CD4-positive, alpha-beta memory T cell (primary cell): ENCODE results near the gene MLLT3. TPM values are rescaled to one million over a fixed set of nuclear protein-coding genes. Genes with fewer than 3 reads are reported as not detected.
A peak's percentile ranks its signal among the peaks of the same experiment; 100 is the strongest.

Experiments
- CTCF ChIA-PET: fragments of 350-600 bp; sonication (Branson Sonifier 250); formaldehyde crosslinking; loops from one replicate; lab custom pipeline; 2021; ENCODE audit warnings: inconsistent platforms; ENCODE audit not compliant: partially characterized antibody; lab: Charles Lee
- POLR2A ChIA-PET: fragments of 350-600 bp; sonication (Branson Sonifier 250); formaldehyde crosslinking; loops from one replicate; lab custom pipeline; 2021; ENCODE audit not compliant: partially characterized antibody; lab: Charles Lee
- DNase-seq, 5 donors: peaks; one replicate each; pipeline versions ENCODE4 v3.0.0 to v3.0.0-alpha.2; 2020 to 2022; ENCODE audit warnings: mixed read lengths in 1 of 5
- H3K27ac ChIP-seq: one replicate; pipeline ENCODE4 v1.7.0; 2013; ENCODE audit warnings: low read depth, low read length
- H3K27me3 ChIP-seq: 2 replicates; pipeline ENCODE4 v1.7.0; 2013; ENCODE audit warnings: mild to moderate bottlenecking, low read length, moderate library complexity; ENCODE audit not compliant: insufficient read depth
- H3K36me3 ChIP-seq: 2 replicates; pipeline ENCODE4 v1.7.0; 2013; ENCODE audit warnings: mild to moderate bottlenecking, low read length, moderate library complexity; ENCODE audit not compliant: insufficient read depth
- H3K4me1 ChIP-seq: 2 replicates; pipeline ENCODE4 v1.7.0; 2013; ENCODE audit warnings: mild to moderate bottlenecking, low read length, moderate library complexity; ENCODE audit not compliant: insufficient read depth
- H3K4me3 ChIP-seq, 2 donors: one replicate each; pipeline ENCODE4 v1.7.0; 2013; ENCODE audit warnings: low read length in 2 of 2, mild to moderate bottlenecking in 1 of 2
- H3K9me3 ChIP-seq, 2 donors: one replicate each; pipeline ENCODE4 v1.7.0; 2013; ENCODE audit warnings: low read length in 2 of 2, control low read depth in 1 of 2; ENCODE audit not compliant: control insufficient read depth in 1 of 2
- H3K27ac Mint-ChIP-seq, 7 donors: one replicate each; pipeline ENCODE4 v1.8.0; 2020 to 2021; ENCODE audit warnings: mixed read lengths in 7 of 7, mild to moderate bottlenecking in 6 of 7, inconsistent platforms in 3 of 7, moderate library complexity in 3 of 7
- H3K27me3 Mint-ChIP-seq, 2 donors: one replicate each; pipeline ENCODE4 v1.8.0; 2020 to 2021; ENCODE audit warnings: mixed read lengths in 2 of 2
- H3K36me3 Mint-ChIP-seq, 2 donors: one replicate each; pipeline ENCODE4 v1.8.0; 2020 to 2021; ENCODE audit warnings: mixed read lengths in 2 of 2, inconsistent platforms in 1 of 2, mild to moderate bottlenecking in 1 of 2
- H3K4me1 Mint-ChIP-seq, 4 donors: one replicate each; pipeline ENCODE4 v1.8.0; 2020 to 2021; ENCODE audit warnings: mixed read lengths in 4 of 4, mild to moderate bottlenecking in 1 of 4
- H3K4me3 Mint-ChIP-seq, 8 donors: one replicate each; pipeline ENCODE4 v1.8.0; 2020 to 2021; ENCODE audit warnings: mixed read lengths in 8 of 8, mild to moderate bottlenecking in 7 of 8, moderate library complexity in 6 of 8, inconsistent platforms in 3 of 8
- H3K9me3 Mint-ChIP-seq, 8 donors: one replicate each; pipeline ENCODE4 v1.8.0; 2020 to 2021; ENCODE audit warnings: mixed read lengths in 8 of 8, mild to moderate bottlenecking in 5 of 8, inconsistent platforms in 3 of 8, moderate library complexity in 1 of 8
- intact Hi-C: fragments of 100-400 bp; cut with micrococcal nuclease; formaldehyde crosslinking; loops from one replicate; pipeline ENCODE4 v1.15.1; 2023
- polyA plus RNA-seq, 2 donors: library from polyadenylated mRNA; unstranded; fragments of 300-500 nt; fragmentation: Illumina TruSeq; gene quantifications; one replicate each; pipeline ENCODE4 v1.2.3, GENCODE V29; 2021
- total RNA-seq, 2 experiments: library from RNA; stranded (reverse); gene quantifications; one replicate each; pipeline ENCODE4 v1.2.3, GENCODE V29; 2021

Gene MLLT3
- total and polyA plus RNA-seq, 4 experiments from 2014 or later = 20.7 to 54.4 (median 42.5) TPM

DNA sequence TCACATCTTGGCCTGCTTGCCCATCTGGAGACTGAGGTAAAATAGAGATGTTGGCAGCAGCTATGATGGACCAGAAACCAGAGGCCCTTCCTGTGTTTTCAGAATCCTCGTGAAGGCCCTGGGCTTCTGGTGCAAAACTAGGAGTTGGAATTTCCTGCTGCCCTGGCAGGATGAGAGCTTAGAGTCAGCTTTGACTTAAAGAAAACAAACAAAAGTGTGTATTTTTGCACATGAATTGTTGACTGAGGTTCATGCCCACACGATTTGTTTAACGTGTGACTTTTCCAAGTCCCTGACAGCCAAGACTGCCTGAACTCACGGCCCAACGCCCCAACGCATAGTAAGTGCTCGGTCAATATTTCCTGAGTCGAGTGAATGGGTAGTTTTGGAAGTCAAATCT is 303.1 kb downstream of the MLLT3 start:
- Histone ChIP-seq H3K27ac (no peak overlapping the region), H3K4me1 (peaks cover 78% of the 10 kb centered on the region), H3K9me3 (no peaks in the 10 kb centered on the region), H3K36me3 (no peaks in the 10 kb centered on the region), H3K4me3 (no peak overlapping the region), H3K27me3 (no peaks in the 10 kb centered on the region)
- peak overlapping the region in 2 of 8 donors; percentile 13 to 53 for H3K4me3 Mint-ChIP-seq
- peak overlapping the region in 5 of 7 donors; percentile 33 to 81 (median 53) for H3K27ac Mint-ChIP-seq
- CTCF ChIA-PET = interaction anchor here (1.3 kb wide), 1 partner anchor 8 kb away, joined by 3 read pairs; no protein-coding TSS in a partner anchor
- peaks cover 0 to 3% (median 0%) of the 10 kb centered on the region in 8 donors for H3K9me3 Mint-ChIP-seq
- peaks cover 46 to 91% (median 81%) of the 10 kb centered on the region in 4 donors for H3K4me1 Mint-ChIP-seq
- POLR2A ChIA-PET = interaction anchor here (0.9 to 2.2 kb wide), 2 partner anchors 19 to 21 kb away, joined by 3 to 6 read pairs; no protein-coding TSS in a partner anchor
- DNase-seq = peak in 1 of 5 donors; percentile 34
- intact Hi-C loops = loop anchor here (5.0 to 10.0 kb wide), 2 partner anchors 77 to 104 kb away; no protein-coding TSS in a partner anchor
- H3K36me3 Mint-ChIP-seq = no peaks in the 10 kb centered on the region
- no peaks in the 10 kb centered on the region for H3K27me3 Mint-ChIP-seq

DNA sequence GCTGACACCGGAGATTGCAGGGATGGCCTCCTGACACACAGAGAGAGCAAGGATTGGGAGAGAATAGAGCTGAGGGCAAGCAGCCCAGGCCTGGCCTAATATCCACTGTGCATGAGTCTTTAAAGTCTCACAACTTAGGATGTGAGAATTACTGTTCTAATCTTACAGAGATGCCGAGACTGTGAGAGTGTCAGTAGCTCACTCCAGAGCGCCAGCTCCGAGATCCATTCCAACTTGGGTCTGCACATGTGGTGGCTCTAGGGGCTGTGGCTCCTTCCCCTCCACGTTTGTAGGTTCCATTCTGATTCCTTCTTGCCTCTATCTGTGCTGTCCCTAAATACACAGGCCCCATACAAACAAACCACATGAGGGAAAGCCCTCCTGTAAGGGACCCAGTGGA is 304.6 kb downstream of the MLLT3 start:
- H3K4me1 ChIP-seq = peaks cover 71% of the 10 kb centered on the region
- CTCF ChIA-PET = no interaction called here
- Mint-ChIP-seq H3K9me3 (peaks cover 0 to 3% (median 0%) of the 10 kb centered on the region in 8 donors), H3K27ac (peak overlapping the region in 4 of 7 donors; percentile 43 to 68 (median 58)), H3K27me3 (no peaks in the 10 kb centered on the region), H3K36me3 (no peaks in the 10 kb centered on the region), H3K4me1 (peaks cover 51 to 88% (median 78%) of the 10 kb centered on the region in 4 donors), H3K4me3 (peak overlapping the region in 1 of 8 donors; percentile 11)
- no peak for DNase-seq
- H3K9me3 ChIP-seq = no peaks in the 10 kb centered on the region
- no peak overlapping the region for H3K27ac ChIP-seq
- no peaks in the 10 kb centered on the region for H3K27me3 ChIP-seq
- no peaks in the 10 kb centered on the region for H3K36me3 ChIP-seq
- intact Hi-C loops = loop anchor here (5.0 to 10.0 kb wide), 2 partner anchors 75 to 103 kb away; no protein-coding TSS in a partner anchor
- H3K4me3 ChIP-seq = no peak overlapping the region
- POLR2A ChIA-PET = interaction anchor here (1.3 kb wide), 1 partner anchor 17 kb away, joined by 5 read pairs; no protein-coding TSS in a partner anchor

- ChIA-PET POLR2A (interaction anchor here (0.7 kb wide), 1 partner anchor 12 kb away, joined by 3 read pairs; no protein-coding TSS in a partner anchor), CTCF (no interaction called here)
- Histone ChIP-seq H3K9me3 (no peaks in the 10 kb centered on the region), H3K36me3 (no peaks in the 10 kb centered on the region), H3K27ac (no peak overlapping the region), H3K4me1 (peaks cover 58% of the 10 kb centered on the region), H3K4me3 (no peak overlapping the region), H3K27me3 (no peaks in the 10 kb centered on the region)
- no peak for DNase-seq
- intact Hi-C loops = loop anchor here (5.0 to 10.0 kb wide), 2 partner anchors 74 to 102 kb away; no protein-coding TSS in a partner anchor
- no peaks in the 10 kb centered on the region for H3K9me3 Mint-ChIP-seq
- peaks cover 38 to 83% (median 71%) of the 10 kb centered on the region in 4 donors for H3K4me1 Mint-ChIP-seq
- no peaks in the 10 kb centered on the region for H3K36me3 Mint-ChIP-seq
- no peaks in the 10 kb centered on the region for H3K27me3 Mint-ChIP-seq
- H3K4me3 Mint-ChIP-seq = peak overlapping the region in 1 of 8 donors; percentile 43
- peak overlapping the region in 6 of 7 donors; percentile 27 to 91 (median 82) for H3K27ac Mint-ChIP-seq
Observed at GRCh38 chr9:20316372-20316771, 305.9 kb downstream of the MLLT3 start.

DNA sequence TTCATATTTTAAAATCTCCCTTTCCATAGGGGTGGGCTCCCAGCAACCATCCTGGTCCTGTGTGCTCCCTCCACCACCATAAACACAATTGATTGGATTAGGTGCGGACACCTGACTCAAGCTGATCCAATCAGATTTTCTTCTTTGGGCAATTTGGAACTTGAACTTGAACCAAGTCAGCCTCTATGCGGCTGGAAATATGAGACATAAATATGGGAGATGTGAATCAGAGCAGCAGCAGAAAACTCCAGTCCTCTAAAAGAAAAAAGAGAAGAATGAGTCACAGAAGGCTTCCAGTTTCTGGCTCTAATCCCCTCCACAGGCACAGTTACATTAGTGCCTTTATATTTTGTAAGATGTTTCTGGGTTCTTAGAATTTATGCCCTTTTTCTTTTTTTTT is 306.6 kb downstream of the MLLT3 start:
- POLR2A ChIA-PET = interaction anchor here (0.6 to 1.5 kb wide), 5 partner anchors 14 to 307 kb away, joined by 3 to 4 read pairs (median 3); partner anchors contain the start of gene MLLT3
- H3K27me3 Mint-ChIP-seq = no peaks in the 10 kb centered on the region

GRCh38 chr9:20314981-20315380 is 307.3 kb downstream of the MLLT3 start:
- H3K36me3 ChIP-seq = no peaks in the 10 kb centered on the region
- H3K27me3 Mint-ChIP-seq = no peaks in the 10 kb centered on the region
- H3K27ac ChIP-seq = peak overlapping the region; percentile 46
- peak; percentile 59 to 78 (median 68) for DNase-seq
- no peaks in the 10 kb centered on the region for H3K9me3 ChIP-seq
- intact Hi-C loops = loop anchor here (5.0 to 10.0 kb wide), 2 partner anchors 73 to 100 kb away; no protein-coding TSS in a partner anchor
- H3K4me3 ChIP-seq = peak overlapping the region in 1 of 2 donors; percentile 22
- no peaks in the 10 kb centered on the region for H3K27me3 ChIP-seq
- peaks cover 44% of the 10 kb centered on the region for H3K4me1 ChIP-seq
- CTCF ChIA-PET = interaction anchor here (1.0 kb wide), 1 partner anchor 40 kb away, joined by 3 read pairs; no protein-coding TSS in a partner anchor
- H3K4me1 Mint-ChIP-seq = peaks cover 31 to 69% (median 57%) of the 10 kb centered on the region in 4 donors
- peak overlapping the region in 7 of 8 donors; percentile 9 to 62 (median 23) for H3K4me3 Mint-ChIP-seq
- H3K27ac Mint-ChIP-seq = peak overlapping the region; percentile 27 to 91 (median 80)
- POLR2A ChIA-PET = interaction anchor here (0.6 to 1.5 kb wide), 5 partner anchors 13 to 308 kb away, joined by 3 to 4 read pairs (median 3); partner anchors contain the start of gene MLLT3
- H3K36me3 Mint-ChIP-seq = no peaks in the 10 kb centered on the region
- no peaks in the 10 kb centered on the region for H3K9me3 Mint-ChIP-seq

More for the DNA sequence above, 306.6 kb downstream of the MLLT3 start:
- H3K27ac Mint-ChIP-seq = peak overlapping the region; percentile 27 to 91 (median 80)
- H3K4me1 Mint-ChIP-seq = peaks cover 34 to 76% (median 64%) of the 10 kb centered on the region in 4 donors
- Histone ChIP-seq H3K4me1 (peaks cover 51% of the 10 kb centered on the region), H3K27ac (peak overlapping the region; percentile 46), H3K36me3 (no peaks in the 10 kb centered on the region), H3K27me3 (no peaks in the 10 kb centered on the region), H3K9me3 (no peaks in the 10 kb centered on the region), H3K4me3 (no peak overlapping the region)
- no peaks in the 10 kb centered on the region for H3K36me3 Mint-ChIP-seq
- H3K4me3 Mint-ChIP-seq = peak overlapping the region in 5 of 8 donors; percentile 12 to 46 (median 24)
- DNase-seq = no peak
- CTCF ChIA-PET = interaction anchor here (1.0 kb wide), 1 partner anchor 40 kb away, joined by 3 read pairs; no protein-coding TSS in a partner anchor
- no peaks in the 10 kb centered on the region for H3K9me3 Mint-ChIP-seq
- intact Hi-C loops = loop anchor here (5.0 to 10.0 kb wide), 2 partner anchors 73 to 101 kb away; no protein-coding TSS in a partner anchor

DNA sequence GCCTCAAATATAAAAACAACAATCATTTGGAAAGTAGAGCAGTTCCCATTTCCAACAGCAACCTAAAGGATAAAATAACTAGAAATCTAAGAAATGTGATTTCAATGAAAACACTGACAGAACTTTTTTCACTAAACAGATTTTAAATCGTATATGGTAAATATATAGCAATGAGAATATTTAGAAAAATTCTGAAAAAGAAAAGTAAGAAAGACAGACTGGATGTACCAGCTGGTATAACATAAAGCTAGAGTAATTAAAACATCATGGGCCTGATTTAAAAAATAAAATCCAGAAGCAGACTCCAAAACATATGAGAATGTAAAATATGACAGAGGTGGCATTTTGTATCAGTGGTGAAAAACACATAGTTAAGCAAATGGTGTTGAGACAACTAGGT is 308.9 kb downstream of the MLLT3 start:
- no peaks in the 10 kb centered on the region for H3K9me3 ChIP-seq
- H3K27ac ChIP-seq = no peak overlapping the region
- Mint-ChIP-seq H3K4me3 (no peak overlapping the region), H3K9me3 (no peaks in the 10 kb centered on the region), H3K36me3 (no peaks in the 10 kb centered on the region), H3K27me3 (no peaks in the 10 kb centered on the region), H3K27ac (peak overlapping the region in 3 of 7 donors; percentile 31 to 82 (median 57)), H3K4me1 (peaks cover 28 to 57% (median 43%) of the 10 kb centered on the region in 4 donors)
- no peaks in the 10 kb centered on the region for H3K27me3 ChIP-seq
- no peak for DNase-seq
- CTCF ChIA-PET = no interaction called here
- H3K36me3 ChIP-seq = no peaks in the 10 kb centered on the region
- intact Hi-C loops = loop anchor here (10.0 kb wide), 1 partner anchor 99 kb away; no protein-coding TSS in a partner anchor
- peaks cover 30% of the 10 kb centered on the region for H3K4me1 ChIP-seq
- POLR2A ChIA-PET = no interaction called here
- no peak overlapping the region for H3K4me3 ChIP-seq

DNA sequence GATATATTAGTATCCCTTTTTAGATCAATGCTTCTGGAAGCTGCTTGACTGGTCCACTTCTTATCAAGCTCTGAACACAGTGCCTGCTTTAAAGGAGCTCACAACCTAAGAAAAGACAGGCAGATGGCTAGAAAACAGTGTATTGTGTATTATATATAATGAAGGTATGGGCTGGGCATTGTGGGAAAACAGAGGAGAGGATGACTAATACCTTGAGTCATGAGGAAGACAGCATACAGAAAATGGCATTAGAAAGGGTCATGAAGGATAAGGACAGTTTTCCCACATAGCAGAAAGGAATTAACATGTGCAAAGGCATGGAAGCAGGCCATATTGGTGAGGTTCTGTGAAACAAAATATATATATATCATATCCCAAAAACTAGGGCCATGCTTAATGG is 309.6 kb downstream of the MLLT3 start:
- ChIA-PET POLR2A (no interaction called here), CTCF (interaction anchor here (0.7 kb wide), 1 partner anchor 1296 kb away, joined by 3 read pairs; no protein-coding TSS in a partner anchor)
- Histone ChIP-seq H3K4me1 (peaks cover 30% of the 10 kb centered on the region), H3K4me3 (no peak overlapping the region), H3K27me3 (no peaks in the 10 kb centered on the region), H3K27ac (no peak overlapping the region), H3K36me3 (no peaks in the 10 kb centered on the region), H3K9me3 (no peaks in the 10 kb centered on the region)
- intact Hi-C loops = loop anchor here (10.0 kb wide), 1 partner anchor 98 kb away; no protein-coding TSS in a partner anchor
- DNase-seq = no peak
- H3K4me1 Mint-ChIP-seq = peaks cover 24 to 50% (median 37%) of the 10 kb centered on the region in 4 donors
- H3K9me3 Mint-ChIP-seq = no peaks in the 10 kb centered on the region
- H3K27ac Mint-ChIP-seq = peak overlapping the region in 1 of 7 donors; percentile 7
- H3K4me3 Mint-ChIP-seq = no peak overlapping the region
- H3K36me3 Mint-ChIP-seq = no peaks in the 10 kb centered on the region
- no peaks in the 10 kb centered on the region for H3K27me3 Mint-ChIP-seq
